ENCODE data around the gene OGFR.

GRCh38 chr20:62814060-62814708 is 9.5 kb downstream of the OGFR start:
- no peak for TF ChIP-seq MAX (IDR thresholded peaks at IDR 0.05)
- TF ChIP-seq EZH2 (IDR thresholded peaks at IDR 0.05): no peak
- no peak for TF ChIP-seq POLR2A (IDR thresholded peaks at IDR 0.05; ENCODE audit: borderline replicate concordance, extremely low read depth, insufficient read depth, insufficient read length)
- TF ChIP-seq CEBPB (IDR thresholded peaks at IDR 0.05; ENCODE audit: low read depth): no peak
- TF ChIP-seq, protein P1, sequence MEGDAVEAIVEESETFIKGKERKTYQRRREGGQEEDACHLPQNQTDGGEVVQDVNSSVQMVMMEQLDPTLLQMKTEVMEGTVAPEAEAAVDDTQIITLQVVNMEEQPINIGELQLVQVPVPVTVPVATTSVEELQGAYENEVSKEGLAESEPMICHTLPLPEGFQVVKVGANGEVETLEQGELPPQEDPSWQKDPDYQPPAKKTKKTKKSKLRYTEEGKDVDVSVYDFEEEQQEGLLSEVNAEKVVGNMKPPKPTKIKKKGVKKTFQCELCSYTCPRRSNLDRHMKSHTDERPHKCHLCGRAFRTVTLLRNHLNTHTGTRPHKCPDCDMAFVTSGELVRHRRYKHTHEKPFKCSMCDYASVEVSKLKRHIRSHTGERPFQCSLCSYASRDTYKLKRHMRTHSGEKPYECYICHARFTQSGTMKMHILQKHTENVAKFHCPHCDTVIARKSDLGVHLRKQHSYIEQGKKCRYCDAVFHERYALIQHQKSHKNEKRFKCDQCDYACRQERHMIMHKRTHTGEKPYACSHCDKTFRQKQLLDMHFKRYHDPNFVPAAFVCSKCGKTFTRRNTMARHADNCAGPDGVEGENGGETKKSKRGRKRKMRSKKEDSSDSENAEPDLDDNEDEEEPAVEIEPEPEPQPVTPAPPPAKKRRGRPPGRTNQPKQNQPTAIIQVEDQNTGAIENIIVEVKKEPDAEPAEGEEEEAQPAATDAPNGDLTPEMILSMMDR (IDR thresholded peaks at IDR 0.05 in 2 of 3, conservative IDR thresholded peaks at IDR 0.05 in 1 of 3; ENCODE audit: borderline replicate concordance in 1 of 3, insufficient read depth in 1 of 3, low read depth in 2 of 3, low read length in 2 of 3): no peak
- TF ChIP-seq, protein P2, sequence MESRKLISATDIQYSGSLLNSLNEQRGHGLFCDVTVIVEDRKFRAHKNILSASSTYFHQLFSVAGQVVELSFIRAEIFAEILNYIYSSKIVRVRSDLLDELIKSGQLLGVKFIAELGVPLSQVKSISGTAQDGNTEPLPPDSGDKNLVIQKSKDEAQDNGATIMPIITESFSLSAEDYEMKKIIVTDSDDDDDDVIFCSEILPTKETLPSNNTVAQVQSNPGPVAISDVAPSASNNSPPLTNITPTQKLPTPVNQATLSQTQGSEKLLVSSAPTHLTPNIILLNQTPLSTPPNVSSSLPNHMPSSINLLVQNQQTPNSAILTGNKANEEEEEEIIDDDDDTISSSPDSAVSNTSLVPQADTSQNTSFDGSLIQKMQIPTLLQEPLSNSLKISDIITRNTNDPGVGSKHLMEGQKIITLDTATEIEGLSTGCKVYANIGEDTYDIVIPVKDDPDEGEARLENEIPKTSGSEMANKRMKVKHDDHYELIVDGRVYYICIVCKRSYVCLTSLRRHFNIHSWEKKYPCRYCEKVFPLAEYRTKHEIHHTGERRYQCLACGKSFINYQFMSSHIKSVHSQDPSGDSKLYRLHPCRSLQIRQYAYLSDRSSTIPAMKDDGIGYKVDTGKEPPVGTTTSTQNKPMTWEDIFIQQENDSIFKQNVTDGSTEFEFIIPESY (IDR thresholded peaks at IDR 0.05; ENCODE audit: extremely low read depth, insufficient replicate concordance, low read length): no peak
- no peak for TF ChIP-seq YY1 (IDR thresholded peaks at IDR 0.05; ENCODE audit: extremely low read depth, insufficient replicate concordance, low read depth, low read length)
- TF ChIP-seq EGR1 (IDR thresholded peaks at IDR 0.05; ENCODE audit: low read depth): no peak
- TF ChIP-seq POLR2AphosphoS5 (IDR thresholded peaks at IDR 0.05; ENCODE audit: low read depth, low read length): no peak
- TF ChIP-seq ZNF274 (IDR thresholded peaks at IDR 0.05; ENCODE audit: low read depth, low read length): no peak
- no peak for TF ChIP-seq ATF3 (IDR thresholded peaks at IDR 0.05)

All from HCT116 (cell line).